Forelimb muscle (tissue), 1 donor: ENCODE measurements around the gene IRAK2. TPM values are rescaled to one million over a fixed set of nuclear protein-coding genes. Genes with fewer than 3 reads are reported as not detected.
A peak's percentile ranks its signal among the peaks of the same experiment; 100 is the strongest.

Experiments used
- DNase-seq: peaks from one replicate; pipeline ENCODE4 v3.0.0-alpha.2; 2013; ENCODE audit warnings: low read depth
- polyA plus RNA-seq: library from polyadenylated mRNA; unstranded; fragments of 120-200 nt; gene quantifications from one replicate; pipeline ENCODE4 v1.2.1, GENCODE V29; 2013; ENCODE audit not compliant: insufficient read length

The IRAK2 gene
- polyA plus RNA-seq, 1 donor: 0.94 TPM

DNA sequence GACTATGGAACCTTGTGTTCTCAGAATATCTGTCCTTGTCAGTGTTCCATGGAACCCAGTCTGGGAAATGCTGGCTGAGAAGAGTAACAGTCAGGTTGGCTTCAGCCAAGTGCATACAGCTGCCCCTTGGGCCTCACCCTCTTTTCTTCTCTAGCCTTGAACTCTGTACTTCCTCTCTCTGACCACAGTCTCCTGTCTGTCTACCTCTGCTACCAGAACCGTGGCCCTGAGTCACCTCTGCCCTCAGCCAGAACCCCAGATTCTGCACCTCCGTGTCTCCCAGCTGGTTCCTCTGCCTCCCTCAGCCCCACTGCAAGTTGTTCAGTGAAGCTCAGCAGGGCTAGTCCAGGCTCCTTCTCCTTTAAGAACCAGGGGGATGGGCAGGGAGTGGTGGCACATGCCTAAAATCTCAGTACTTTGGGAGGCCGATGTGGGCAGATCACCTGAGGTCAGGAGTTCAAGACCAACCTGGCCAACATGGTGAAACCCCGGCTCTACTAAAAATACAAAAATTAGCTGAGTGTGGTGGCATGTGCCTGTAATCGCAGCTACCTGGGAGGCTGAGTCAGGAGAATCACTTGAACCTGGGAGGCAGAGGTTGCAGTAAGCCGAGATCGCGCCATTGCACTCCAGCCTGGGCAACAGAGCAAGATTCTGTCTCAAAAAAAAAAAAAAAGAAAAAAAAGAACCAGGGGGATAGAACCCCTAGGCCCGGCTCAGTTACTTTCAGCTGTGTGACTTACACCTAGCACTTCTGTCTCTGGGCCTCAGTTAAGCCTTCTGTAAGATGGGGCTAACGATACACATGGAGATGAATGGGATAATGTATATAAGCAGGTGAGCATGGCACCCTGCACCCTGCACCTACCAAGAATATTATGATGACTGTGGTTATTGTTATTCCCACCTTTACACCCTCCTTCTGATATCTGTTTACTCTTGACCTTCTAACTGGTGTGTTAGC, 59.2 kb downstream of the IRAK2 start:
- no peak for DNase-seq

DNA sequence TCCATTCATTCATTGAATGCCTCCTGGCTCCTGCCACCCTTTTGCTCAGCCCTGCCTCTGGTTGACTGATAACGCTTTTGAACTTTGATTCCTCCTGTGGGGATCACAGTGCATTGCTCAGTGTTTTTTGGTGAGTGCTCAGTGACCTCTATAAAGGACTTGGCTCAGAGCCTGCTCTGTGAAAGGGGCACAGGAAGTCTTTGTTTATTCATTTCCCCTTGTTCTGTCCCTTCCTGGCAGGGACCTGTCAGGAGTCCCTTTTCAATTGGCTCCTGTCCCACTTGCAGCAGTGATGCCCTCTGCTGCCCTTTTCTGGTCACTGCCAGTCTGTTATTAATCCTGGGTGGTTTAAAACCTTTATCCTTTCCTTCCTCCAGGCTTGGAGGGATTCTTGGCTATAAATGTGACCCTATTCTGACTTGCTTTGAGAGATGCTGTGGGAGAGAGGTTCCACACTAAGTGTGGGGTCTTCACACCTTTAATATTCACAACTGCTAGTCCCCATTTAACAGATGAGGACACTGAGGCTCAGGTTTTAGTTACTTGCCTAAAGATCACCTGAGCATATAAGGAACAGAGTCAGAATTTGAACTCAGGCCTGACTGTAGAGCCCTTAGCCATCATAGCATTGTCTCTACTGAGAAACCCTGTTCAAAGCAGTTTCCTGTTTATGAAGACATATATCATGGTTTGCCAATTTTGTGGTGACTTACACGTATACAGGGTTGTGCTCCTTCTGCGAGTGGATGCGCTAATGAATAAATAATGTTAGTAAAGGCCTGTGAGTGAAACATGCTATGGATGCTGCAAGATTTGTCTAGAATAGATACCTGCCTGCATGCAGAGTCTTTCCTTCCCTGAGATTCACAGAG, 60.3 kb downstream of the IRAK2 start:
- DNase-seq: no peak

DNA sequence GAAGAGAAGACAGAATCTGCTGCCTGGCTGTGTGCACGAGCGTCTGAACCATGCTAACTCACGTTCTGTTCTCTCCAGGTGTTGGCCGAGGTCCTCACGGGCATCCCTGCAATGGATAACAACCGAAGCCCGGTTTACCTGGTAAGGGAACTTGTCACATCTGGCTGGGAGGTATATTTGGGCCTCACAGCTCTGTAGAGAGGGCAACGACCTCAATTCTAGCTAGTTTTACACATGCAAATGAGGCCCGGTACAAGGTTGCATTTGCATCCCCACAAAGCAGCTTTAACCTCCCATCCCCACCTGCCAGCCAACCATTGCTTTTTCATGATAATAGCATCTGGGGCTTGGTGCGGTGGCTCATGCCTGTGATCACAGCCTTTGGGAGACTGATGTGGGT, 61.6 kb downstream of the IRAK2 start:
- DNase-seq: no peak

DNA sequence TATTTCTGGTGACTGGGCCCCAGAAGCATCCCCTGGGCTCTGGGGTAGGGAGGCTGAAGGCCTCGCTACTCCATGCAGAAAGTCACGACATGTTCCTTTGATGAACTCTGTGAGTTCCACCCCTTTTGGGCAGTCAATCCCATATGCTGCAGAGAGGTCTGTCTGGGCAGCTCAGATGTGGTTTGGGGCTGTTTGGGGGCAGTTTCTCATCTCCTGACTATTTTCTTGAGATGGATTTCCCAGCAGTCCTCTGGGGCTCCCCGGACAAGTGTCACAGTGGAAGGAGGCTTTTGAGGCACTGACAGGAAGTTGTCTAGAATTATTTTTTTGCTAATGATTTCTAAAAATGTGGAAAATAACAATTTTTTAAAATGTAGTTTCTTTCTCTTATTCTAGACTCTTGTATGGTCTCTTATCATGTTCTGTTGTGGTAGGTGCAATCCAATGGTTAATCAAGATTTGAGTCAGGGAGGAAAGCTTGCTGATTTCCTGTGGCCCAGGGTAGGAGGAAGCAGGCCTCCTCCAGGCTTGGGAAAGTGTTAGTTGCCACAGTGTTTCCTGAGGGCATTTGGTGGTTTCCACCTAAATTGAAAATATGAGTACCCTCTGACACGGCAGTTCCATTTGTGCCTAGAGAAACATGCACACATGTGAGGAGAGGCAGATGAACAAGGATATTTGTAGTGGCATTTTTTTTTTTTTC, 63.7 kb downstream of the IRAK2 start:
- DNase-seq: no peak

DNA sequence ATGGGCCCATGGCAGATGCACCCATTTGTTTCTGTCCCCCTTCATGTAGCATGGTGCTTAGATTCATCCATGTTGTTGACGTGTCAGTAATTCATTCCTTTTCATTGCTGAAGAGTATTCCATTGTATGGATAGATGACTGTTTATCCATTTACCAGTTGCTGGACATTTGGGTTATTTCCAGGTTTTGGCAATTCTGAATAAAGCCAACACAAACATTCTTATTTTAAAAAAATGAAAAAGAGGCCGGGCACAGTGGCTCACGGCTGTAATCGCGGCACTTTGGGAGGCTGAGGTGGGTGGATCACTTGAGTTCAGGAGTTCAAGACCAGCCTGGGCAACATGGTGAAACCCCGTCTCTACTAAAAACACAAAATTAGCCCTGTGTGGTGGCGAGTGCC, 64.9 kb downstream of the IRAK2 start:
- no peak for DNase-seq

DNA sequence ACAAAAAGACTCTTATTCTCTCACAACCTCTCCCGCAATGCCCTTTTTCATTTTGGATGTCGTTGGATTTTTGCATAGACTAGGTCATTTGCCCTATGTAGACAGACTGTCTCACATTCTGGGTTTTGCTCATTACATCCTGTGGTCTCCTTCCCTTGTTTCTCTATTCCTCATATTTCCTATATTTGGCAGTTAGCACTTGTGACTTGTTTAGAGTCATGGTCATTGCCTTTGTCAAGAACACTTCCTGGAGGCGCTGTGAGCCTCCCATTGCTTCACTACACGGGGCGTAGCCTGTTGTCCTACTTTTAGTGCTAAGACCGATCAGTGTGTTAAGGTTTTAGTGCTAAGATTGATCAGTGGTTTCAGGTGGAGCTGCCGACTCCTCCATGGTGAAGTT, 67.4 kb downstream of the IRAK2 start:
- DNase-seq: no peak

DNA sequence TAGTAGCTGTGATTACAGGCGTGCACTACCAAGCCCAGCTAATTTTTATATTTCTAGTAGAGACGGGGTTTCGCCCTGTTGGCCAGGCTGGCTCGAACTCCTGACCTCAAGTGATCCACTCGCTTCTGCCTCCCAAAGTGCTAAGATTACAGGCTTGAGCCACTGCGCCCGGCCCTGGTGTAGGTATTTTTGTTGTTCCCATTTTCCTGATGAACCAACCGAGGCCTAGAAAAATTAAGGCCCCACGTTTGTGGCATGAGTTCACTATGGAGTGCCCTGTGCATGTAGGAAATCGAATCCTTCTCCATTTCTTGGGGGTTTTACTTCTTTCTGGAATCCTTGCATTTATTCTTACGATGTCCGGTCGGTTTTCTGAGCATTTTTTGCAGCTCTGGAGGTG, 69.3 kb downstream of the IRAK2 start:
- DNase-seq: no peak

DNA sequence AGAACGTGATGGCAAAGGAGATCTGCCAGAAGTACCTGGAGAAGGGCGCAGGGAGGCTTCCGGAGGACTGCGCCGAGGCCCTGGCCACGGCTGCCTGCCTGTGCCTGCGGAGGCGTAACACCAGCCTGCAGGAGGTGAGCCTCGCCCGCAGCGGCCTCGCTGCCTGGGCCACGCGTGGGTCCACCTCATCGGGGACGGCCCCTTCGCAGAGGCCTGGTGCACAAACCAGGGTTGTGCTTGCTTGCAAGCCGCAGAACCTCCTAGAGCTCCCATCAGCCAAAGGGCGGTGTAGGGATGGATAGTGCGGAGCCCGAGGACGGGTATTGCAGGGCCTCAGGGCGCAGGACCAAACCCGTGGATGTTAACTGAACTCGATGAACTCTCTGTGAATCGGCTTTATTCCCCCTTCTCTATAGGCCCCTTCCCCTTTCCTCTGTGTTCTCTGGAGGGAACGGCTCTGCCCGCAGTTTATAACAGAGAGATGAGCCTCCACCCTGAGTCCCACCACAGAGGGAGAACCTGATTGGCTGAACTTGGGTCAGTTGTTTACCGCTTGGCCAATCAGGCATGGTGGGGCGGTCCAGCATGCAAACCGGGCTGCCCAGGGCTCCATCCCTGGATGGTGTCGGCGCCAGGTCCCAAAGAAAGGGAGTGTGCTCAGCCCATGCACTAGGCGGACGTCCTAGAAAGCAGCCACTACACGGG, 70.0 kb downstream of the IRAK2 start:
- DNase-seq: no peak

DNA sequence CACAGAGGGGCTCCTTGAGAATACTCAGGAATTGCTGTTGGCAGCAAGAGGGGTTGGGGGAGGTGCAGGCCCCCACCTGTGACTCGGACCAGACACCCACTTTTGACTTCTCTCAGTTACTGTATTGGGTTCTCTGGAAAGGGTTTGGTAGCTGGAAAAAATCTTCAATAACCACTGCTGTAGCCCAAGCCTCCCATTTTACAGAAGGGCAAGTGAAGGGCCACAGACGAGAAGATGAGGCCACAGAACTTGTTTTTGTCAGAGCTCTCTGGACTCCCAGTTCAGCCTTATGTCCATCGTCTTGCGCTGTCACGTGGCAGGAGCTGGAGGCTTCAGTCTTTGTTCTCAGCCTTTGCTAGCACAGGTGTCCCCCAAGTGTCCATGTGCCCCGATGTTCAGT, 70.8 kb downstream of the IRAK2 start:
- DNase-seq: no peak

DNA sequence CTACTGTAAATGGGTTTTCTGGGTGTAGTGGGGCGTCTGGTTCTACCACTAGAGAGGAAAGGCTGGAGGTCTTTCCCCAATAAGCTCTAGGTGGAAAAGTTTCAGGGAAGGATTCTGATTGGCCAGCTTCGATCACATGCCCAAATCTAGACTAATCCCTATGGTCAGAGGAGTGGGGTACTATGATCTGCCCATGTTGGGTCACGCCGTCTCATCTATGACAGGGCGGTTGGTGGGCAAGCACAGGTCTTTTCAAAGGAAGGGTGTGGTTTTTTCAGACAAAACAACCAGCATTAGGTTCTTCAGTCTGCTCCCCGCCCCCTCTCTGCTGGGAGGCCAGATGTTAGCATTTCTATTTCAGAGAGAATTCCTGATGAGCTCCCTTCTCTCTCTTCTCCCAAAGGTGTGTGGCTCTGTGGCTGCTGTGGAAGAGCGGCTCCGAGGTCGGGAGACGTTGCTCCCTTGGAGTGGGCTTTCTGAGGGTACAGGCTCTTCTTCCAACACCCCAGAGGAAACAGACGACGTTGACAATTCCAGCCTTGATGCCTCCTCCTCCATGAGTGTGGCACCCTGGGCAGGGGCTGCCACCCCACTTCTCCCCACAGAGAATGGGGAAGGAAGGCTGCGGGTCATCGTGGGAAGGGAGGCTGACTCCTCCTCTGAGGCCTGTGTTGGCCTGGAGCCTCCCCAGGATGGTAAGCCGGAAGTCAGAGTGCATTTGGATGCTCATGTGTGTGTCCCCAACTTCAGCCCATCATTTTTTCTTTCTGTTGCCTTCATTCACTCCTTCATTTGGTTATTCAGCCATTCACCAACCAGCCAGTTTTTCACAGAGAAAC, 73.8 kb downstream of the IRAK2 start:
- no peak for DNase-seq

DNA sequence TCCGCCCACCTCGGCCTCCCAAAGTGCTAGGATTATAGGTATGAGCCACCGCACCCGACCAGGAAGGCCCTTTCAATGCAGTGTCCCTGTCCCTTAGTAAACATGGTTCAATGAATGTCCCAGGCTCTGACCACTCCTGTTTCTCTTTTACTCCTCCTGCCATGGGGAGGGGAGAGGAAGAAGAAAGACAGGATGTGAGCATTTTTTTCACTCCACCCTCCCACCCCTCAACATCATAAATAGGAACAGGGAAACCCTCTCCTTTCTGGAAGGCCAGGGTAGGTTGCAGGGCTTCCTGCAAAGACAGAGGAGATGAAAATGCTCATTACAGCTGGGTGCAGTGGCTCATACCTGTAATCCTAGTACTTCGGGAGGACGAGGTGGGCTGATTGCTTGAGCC, 76.1 kb downstream of the IRAK2 start:
- DNase-seq: no peak

DNA sequence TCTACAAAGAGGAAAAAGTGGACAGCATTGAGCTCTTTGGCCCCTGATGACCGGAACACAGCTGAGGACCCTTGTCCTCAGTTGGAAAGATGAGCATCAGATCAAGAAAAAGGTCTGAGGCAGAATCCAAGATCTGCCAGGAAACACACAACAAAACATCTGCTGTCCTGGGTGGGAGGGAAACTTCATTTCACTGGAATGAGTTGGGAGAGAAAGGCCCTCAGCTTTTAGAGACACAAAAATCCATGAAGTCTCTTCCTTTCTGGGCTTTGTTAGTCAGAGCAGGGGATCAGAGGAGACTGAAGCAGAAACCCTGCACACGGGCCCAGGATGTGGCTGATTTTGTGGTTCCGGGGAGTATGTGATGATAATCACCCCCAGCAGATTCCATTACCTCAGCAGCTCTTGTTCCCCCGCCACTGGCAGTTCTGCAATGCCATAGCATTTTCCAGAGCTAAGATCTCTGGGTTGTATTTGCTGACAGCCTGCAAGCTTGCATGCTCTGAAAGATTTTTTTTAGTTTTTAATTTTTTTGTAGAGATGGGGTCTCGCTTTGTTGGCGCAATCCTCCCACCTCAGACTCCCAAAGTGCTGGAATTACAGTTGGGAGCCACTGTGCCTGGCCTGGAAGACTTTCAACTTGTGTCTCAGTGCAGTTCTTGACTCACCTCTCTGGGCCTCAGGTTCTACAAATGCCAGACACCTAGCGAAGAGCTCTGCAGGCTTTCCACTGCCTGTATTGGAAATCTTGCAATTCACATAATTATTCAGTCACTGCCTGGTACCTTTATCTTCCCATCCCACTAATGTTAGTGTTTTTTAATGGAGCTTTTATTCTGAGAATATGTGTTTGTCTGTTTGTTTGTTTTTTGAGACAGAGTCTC, 77.7 kb downstream of the IRAK2 start:
- DNase-seq: no peak

DNA sequence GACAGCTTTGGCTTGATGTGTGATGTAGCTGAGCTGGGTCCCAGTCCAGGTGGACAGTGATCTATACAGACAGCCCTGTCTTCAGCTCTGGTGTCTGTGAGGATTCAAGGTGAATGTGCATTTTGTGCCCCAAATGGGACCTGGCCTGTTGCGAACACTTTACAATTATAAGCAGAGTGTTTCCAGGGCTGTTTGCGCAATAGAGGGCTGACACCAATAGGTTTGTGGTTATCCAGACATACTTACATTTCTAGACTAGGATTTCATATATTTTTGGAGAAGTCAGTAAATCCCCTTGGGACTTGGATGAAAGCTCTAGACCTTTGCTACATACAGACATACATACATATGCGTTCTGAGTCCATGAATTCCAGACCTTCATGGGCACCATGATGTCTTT, 79.3 kb downstream of the IRAK2 start:
- no peak for DNase-seq

DNA sequence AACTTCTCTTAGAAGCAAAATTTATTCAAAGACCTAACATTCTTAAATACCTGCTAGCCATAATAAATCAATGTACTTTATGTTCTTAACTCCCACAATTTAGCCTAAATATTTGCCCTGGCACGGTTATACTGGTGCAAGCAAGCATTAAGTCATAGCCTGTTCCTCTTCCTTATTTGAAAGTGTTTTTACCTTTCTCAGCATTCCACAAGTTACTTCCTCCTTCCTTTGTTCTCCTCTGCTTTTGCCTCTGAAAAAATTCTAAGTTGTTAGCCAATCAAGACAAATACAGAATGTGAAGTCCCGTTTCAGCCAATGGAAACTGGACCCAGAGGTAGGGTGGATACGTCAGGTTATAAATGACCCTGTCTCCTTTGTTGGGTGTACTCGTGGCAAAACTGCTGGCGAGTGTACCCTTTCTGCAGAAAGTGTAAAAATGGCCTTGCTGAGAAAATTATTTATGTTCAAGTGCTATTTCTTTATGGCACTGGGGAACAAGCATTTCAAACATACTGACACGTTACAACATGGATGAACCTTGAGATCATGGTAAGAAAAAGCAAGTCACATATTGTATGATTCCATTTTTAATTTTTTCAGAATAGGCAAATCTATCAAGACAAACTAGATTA, 80.5 kb downstream of the IRAK2 start:
- DNase-seq: no peak

DNA sequence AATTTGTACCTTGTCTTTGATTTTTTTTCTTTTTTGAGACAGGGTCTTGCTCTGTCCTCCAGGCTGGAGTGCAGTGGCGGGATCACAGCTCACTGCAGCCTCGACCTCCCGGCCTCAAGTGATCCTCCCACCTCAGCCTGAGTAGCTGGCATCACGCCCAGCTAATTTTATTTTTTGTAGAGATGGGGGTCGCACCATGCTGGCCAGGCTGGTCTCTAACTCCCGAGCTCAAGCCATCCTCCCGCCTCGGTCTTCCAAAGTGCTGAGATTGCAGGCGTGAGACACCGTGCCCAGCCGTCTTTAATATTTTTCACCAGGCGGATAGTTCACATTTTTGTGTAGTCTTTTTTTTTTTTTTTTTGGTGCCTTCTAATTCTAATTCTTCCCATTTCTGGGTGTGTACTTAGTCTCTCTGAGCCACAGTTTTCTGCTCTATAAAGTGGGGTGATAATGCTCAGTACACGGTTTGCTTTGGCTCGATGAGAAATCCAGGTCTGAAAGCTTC, 83.0 kb downstream of the IRAK2 start:
- DNase-seq: no peak

DNA sequence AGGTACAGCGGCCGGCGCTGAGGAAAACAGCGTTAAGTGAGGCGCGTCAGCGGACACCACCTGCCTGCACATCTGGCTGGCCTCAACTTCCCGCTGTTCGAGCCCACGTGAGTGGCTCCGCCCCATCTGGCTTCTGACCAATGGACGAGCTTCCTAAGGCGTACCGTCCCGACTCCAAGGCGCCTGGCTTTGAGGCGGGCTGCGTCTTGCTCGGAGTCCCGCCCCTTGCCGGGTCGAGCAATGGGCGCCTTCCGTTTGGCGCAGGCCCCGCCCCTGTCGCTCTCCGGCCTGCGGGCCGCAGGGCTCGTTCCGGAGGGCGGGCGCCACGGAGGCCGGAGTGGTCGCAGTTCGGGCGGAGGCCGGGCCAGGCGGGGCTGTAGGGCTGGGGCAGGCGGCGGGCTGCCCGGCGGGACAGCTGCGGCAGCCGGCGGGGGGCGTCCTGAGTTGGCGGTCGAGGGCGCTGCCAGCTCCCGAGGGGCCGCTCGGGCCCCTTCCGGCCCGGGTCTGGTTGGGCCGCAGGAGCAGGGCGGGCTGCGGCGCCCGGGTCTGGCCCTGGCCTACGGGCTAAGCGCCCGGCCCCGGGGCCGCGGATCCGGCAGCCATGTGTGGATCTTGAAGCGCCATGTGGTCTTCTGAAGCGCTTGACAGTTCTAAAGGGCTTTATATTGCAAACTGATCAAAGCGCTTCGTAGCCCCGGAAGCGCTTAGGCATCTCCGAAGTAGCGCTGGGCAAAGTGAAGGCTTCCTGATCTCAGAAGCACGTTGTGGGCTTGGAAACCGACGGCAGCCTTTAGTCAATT, 83.7 kb downstream of the IRAK2 start, which contains the start of gene TATDN2:
TSS of gene TATDN2 (plus strand) at position 276 of the 800 bp plus-strand sequence. CDS start 742 bp downstream, outside the sequence.
- DNase-seq: peak; percentile 94

DNA sequence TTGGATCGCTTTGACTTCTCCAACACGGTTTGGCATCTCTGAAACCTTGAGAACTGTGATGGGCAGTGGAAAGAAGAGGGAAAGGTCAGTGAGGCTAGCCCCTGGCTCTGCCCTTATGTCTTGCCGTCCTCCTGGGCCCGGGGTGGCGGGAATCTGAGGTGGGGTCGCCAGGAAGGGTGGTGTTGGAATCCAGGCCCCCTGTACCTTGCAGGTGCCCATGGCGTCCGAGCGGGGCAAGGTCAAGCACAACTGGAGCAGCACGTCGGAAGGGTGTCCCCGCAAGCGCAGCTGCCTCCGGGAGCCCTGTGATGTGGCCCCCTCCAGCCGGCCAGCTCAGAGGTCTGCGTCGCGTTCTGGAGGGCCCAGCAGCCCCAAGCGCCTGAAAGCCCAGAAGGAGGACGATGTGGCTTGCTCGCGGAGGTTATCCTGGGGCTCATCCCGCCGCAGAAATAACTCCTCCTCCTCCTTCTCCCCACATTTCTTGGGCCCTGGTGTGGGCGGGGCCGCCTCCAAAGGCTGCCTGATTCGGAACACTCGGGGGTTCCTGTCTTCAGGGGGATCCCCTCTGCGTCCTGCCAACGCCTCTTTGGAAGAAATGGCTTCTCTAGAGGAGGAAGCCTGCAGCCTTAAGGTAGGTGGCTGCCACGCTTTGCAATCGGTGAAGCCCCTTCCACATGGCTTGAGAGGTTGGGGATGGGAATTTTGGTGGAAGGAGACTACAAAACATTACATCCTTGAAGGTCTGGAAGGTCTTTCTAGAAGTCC, 84.4 kb downstream of the IRAK2 start:
- DNase-seq: no peak
